NB4 (cell line): ENCODE measurements around the gene TPO.

Experiments
- CTCF ChIP-seq: IDR thresholded peaks from one replicate; pipeline ENCODE4 v1.5.1; 2012; ENCODE audit warnings: low read depth, low read length
- MAX ChIP-seq: IDR thresholded peaks from 2 replicates; pipeline ENCODE4 v1.6.1; 2011; ENCODE audit warnings: low read depth, low read length
- POLR2A ChIP-seq: IDR thresholded peaks from 2 replicates; pipeline ENCODE4 v1.6.1; 2011; ENCODE audit warnings: mild to moderate bottlenecking; ENCODE audit not compliant: insufficient read length; ENCODE audit errors: extremely low read depth

GRCh38 chr2:1422716-1423285 lies 9.5 kb downstream of the TPO start:
- TF ChIP-seq CTCF: no peak
- no peak for TF ChIP-seq MAX
- TF ChIP-seq POLR2A: no peak
